NB4 (cell line): ENCODE measurements around the gene GABPA.
A peak's percentile ranks its signal among the peaks of the same experiment; 100 is the strongest.

Experiments
- DNase-seq: peaks from one replicate; pipeline ENCODE4 v3.0.0; 2010; ENCODE audit warnings: low read depth
- H3K4me3 ChIP-seq: one replicate; pipeline ENCODE4 v1.5.1; 2011; ENCODE audit warnings: mild to moderate bottlenecking, low read depth, low read length, moderate library complexity
- MYC ChIP-seq: IDR thresholded peaks from 2 replicates; pipeline ENCODE4 v1.6.1; 2011; ENCODE audit warnings: low read depth, low read length
- POLR2A ChIP-seq: IDR thresholded peaks from 2 replicates; pipeline ENCODE4 v1.6.1; 2011; ENCODE audit warnings: mild to moderate bottlenecking; ENCODE audit not compliant: insufficient read length; ENCODE audit errors: extremely low read depth
- TF ChIP-seq, protein P1 (sequence below): IDR thresholded peaks from one replicate; pipeline ENCODE4 v1.5.1; 2012; ENCODE audit warnings: low read depth, low read length
- TF ChIP-seq, protein P2 (sequence below): IDR thresholded peaks from 2 replicates; pipeline ENCODE4 v1.6.1; 2011; ENCODE audit warnings: low read depth, low read length

GABPA gene

DNA sequence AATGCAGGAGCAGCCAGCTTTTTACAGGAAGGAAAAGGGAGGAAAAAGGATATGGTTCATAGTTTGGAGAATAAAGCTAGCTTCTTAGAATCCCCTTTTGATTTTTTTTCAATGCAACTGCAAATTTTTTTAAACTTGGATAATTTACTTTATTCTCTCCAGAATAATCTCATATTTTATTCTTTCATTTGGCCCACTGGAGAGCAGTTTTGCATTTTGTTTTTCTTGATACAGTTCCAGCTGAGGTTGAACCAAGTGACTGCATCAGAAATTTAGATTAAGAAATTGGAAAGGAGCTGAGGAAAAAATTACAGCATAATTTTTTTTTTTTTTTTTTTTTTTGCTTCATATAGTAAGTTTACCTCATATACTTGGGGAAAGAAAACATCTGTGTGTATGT lies 22.8 kb downstream of the GABPA start:
- no peak for TF ChIP-seq POLR2A
- TF ChIP-seq MYC, result no peak
- TF ChIP-seq, protein P1, sequence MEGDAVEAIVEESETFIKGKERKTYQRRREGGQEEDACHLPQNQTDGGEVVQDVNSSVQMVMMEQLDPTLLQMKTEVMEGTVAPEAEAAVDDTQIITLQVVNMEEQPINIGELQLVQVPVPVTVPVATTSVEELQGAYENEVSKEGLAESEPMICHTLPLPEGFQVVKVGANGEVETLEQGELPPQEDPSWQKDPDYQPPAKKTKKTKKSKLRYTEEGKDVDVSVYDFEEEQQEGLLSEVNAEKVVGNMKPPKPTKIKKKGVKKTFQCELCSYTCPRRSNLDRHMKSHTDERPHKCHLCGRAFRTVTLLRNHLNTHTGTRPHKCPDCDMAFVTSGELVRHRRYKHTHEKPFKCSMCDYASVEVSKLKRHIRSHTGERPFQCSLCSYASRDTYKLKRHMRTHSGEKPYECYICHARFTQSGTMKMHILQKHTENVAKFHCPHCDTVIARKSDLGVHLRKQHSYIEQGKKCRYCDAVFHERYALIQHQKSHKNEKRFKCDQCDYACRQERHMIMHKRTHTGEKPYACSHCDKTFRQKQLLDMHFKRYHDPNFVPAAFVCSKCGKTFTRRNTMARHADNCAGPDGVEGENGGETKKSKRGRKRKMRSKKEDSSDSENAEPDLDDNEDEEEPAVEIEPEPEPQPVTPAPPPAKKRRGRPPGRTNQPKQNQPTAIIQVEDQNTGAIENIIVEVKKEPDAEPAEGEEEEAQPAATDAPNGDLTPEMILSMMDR, result no peak
- TF ChIP-seq, protein P2, sequence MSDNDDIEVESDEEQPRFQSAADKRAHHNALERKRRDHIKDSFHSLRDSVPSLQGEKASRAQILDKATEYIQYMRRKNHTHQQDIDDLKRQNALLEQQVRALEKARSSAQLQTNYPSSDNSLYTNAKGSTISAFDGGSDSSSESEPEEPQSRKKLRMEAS, result no peak
- DNase-seq, result no peak
- no peak overlapping the region for H3K4me3 ChIP-seq

DNA sequence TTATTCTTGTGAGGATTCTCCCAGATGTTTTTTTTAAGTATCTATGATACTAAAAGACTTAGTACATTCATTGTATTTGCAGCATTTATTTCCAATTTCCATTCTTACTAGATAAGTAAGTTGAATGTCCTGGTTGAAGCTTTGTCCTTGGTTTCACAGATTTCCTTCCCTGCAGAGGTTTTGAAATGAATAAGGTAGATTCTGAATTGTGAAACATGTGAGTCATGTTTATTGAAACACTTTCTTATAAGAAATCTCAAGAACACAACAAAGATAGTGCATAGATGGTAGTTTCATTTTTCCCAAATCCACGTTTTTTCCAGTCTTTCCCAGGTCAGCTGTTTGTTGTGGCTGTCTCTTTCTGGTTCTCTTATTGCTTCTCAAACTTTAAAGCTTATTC lies 24.8 kb downstream of the GABPA start:
- no peak overlapping the region for H3K4me3 ChIP-seq
- TF ChIP-seq POLR2A, result no peak
- TF ChIP-seq MYC, result no peak
- TF ChIP-seq, protein P2, result no peak

DNA sequence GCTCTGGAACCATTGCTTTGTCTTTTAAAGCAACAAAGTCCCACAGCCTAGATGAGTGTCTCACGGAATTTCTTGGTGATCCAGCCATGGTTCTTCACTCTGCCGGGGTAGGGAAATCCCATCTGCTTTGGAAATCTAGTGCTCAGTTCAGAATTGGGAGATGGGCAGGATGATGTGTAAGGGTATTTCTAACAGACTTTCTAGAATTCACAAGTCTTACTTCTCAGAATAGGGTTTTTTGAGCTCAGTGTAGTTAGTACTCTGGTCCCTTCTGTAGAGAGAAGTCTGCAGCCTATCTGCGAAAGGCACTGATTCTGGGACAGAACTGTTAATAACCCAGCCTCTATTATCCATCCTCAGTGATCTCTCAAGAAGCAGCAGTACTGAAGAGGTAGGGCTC lies 25.3 kb downstream of the GABPA start:
- DNase-seq, result no peak
- no peak for TF ChIP-seq MYC
- TF ChIP-seq, protein P1, result no peak
- TF ChIP-seq POLR2A, result no peak
- TF ChIP-seq, protein P2, result no peak
- H3K4me3 ChIP-seq, result no peak overlapping the region

More for the DNA sequence above, 24.8 kb downstream of the GABPA start:
- DNase-seq, result no peak

DNA sequence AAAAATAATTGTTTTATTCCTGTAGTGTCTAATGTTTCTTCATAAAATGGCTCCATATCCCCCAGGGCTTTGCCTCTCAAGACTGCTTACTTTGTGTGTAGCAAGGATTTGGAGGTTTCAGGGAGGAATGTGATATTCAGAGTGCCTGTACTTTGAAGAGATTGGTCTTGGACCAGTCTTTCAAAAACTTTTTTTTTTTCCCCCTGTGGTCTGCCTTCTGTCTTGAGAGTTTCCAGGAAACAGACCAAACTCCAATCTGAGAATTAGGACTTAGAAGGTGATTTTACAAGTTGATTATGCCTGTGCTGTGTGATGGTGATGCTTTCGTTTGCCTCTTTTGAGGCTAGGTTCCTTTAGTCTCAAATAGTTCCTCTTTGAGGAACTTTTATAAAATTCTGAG lies 25.9 kb downstream of the GABPA start:
- TF ChIP-seq POLR2A, result no peak
- TF ChIP-seq, protein P2, result no peak
- no peak for DNase-seq
- no peak overlapping the region for H3K4me3 ChIP-seq

DNA sequence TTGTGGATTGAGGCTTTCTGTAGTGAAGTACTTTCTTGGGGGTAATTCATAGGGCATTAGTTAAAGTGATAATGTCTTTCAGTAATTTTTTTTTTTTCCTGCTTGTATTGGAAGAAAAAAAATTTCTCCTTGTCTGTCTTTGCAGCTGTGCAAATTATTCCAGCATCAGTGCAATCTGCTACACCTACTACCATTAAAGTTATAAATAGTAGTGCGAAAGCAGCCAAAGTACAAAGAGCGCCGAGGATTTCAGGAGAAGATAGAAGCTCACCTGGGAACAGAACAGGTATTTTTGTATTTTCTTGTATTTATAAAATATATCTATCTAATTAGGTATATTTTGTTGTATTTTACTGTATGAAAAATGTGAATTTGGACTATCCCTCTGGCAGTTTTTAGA lies 29.3 kb downstream of the GABPA start:
- TF ChIP-seq, protein P2, result no peak
- TF ChIP-seq MYC, result no peak
- TF ChIP-seq POLR2A, result no peak
- TF ChIP-seq, protein P1, result no peak
- H3K4me3 ChIP-seq, result no peak overlapping the region
- DNase-seq, result no peak

DNA sequence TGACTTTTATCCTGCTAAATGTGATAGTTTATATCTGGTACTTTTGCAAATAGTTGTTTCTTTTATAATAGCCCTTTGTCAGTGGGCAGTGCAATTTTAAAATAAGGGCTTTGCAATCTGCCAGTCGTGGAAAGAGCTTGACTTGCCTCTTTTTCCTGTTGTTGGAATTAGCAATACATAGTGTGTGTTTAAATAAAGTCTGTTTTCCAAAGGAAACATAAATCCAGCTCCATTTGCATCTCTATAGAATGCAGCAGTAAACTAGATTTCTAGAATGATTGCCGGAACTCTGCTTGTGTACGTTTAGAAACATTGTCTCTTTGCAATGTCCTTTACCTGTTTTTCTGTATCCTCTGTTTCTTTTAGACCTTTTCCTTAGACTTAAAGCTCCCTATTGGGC lies 33.1 kb downstream of the GABPA start:
- TF ChIP-seq, protein P1, result no peak
- TF ChIP-seq, protein P2, result no peak
- no peak for TF ChIP-seq MYC
- no peak overlapping the region for H3K4me3 ChIP-seq
- DNase-seq, result no peak

DNA sequence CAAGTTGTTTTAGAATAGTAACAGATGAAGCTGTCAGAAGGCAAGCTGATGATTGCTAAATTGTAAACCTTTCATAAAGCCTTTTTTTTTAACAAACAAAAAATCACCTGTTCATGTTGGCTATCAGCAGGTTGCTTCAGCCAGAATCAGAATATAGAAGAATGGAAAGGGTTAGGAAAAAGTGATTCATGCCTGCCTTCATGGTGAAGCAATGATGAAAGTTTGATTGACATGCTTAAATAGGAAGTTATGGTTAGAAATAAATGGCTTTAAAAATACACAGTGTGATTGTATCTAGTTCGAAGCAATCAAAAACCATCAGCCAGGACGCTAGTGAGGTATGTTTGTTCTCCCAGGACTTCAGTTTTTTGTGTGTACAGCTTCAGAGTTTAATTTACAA lies 37.9 kb downstream of the GABPA start:
- TF ChIP-seq MYC, result no peak
- no peak for TF ChIP-seq POLR2A
- TF ChIP-seq, protein P2, result no peak
- TF ChIP-seq, protein P1, result no peak
- peak overlapping the region; percentile 27 for H3K4me3 ChIP-seq
- DNase-seq, result peak; percentile 77
